Neural crest cell (in vitro differentiated cells): Measurements from ENCODE around the gene HSPA1A. TPM values are rescaled to one million over a fixed set of nuclear protein-coding genes. Genes with fewer than 3 reads are reported as not detected.
"Not testable (repeated sequence)": the region's sequence is repeated elsewhere in the genome, so short reads cannot be mapped to it uniquely, and the experiment has no call there.

Experiments
- DNase-seq: peaks from one replicate; pipeline ENCODE4 v3.0.0; 2021; ENCODE audit warnings: low read depth, mixed read lengths, low spot score
- H3K27ac Mint-ChIP-seq: one replicate; pipeline ENCODE4 v1.8.0; 2021; ENCODE audit warnings: mild to moderate bottlenecking, mixed read lengths; ENCODE audit not compliant: unreplicated experiment
- H3K27me3 Mint-ChIP-seq: 2 replicates; pipeline ENCODE4 v1.8.0; 2021; ENCODE audit warnings: low read depth, mild to moderate bottlenecking, mixed read lengths
- H3K36me3 Mint-ChIP-seq: 2 replicates; pipeline ENCODE4 v1.8.0; 2021; ENCODE audit warnings: low read depth, mild to moderate bottlenecking, mixed read lengths
- H3K4me1 Mint-ChIP-seq: 2 replicates; pipeline ENCODE4 v1.8.0; 2021; ENCODE audit warnings: mixed read lengths
- H3K4me3 Mint-ChIP-seq: one replicate; pipeline ENCODE4 v1.8.0; 2021; ENCODE audit warnings: mild to moderate bottlenecking, mixed read lengths
- H3K9me3 Mint-ChIP-seq: 2 replicates; pipeline ENCODE4 v1.8.0; 2021; ENCODE audit warnings: mixed read lengths
- total RNA-seq: library from RNA; stranded (reverse); gene quantifications from 2 replicates; pipeline ENCODE4 v1.2.1, GENCODE V29; 2021
- TF ChIP-seq, protein P1 (sequence below): fragments of 200-600 bp; sonication (generic); conservative IDR thresholded peaks from 2 replicates; pipeline ENCODE4 v1.5.0; 2021; ENCODE audit warnings: antibody characterized with exemption, mild to moderate bottlenecking

HSPA1A gene
- total RNA-seq, 1 donor from 2014 or later: 72.3 TPM

DNA sequence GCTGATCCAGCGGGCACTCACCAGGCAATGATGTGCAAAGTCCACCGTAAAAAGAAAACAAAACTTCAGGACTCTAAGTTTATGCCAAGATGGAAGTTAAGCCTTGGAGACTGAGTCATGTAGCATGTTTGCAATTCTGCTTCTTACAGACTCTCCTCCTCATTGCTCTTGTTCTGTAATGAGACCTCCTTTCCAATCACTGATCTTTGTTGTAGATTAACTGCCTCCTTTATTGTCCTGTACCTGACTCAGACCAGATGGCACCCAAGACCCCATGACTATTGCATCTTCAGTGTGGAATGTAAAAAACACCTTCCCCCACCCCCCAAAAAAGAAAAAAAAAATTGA is 36.1 kb downstream of the HSPA1A start:
- DNase-seq: no peak
- peak overlapping the region; percentile 78 for H3K27ac Mint-ChIP-seq
- H3K27me3 Mint-ChIP-seq: no peaks in the 10 kb centered on the region
- peaks cover 4% of the 10 kb centered on the region for H3K4me1 Mint-ChIP-seq
- no peaks in the 10 kb centered on the region for H3K9me3 Mint-ChIP-seq
- TF ChIP-seq, protein P1, sequence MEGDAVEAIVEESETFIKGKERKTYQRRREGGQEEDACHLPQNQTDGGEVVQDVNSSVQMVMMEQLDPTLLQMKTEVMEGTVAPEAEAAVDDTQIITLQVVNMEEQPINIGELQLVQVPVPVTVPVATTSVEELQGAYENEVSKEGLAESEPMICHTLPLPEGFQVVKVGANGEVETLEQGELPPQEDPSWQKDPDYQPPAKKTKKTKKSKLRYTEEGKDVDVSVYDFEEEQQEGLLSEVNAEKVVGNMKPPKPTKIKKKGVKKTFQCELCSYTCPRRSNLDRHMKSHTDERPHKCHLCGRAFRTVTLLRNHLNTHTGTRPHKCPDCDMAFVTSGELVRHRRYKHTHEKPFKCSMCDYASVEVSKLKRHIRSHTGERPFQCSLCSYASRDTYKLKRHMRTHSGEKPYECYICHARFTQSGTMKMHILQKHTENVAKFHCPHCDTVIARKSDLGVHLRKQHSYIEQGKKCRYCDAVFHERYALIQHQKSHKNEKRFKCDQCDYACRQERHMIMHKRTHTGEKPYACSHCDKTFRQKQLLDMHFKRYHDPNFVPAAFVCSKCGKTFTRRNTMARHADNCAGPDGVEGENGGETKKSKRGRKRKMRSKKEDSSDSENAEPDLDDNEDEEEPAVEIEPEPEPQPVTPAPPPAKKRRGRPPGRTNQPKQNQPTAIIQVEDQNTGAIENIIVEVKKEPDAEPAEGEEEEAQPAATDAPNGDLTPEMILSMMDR: no peak
- peaks cover 13% of the 10 kb centered on the region for H3K36me3 Mint-ChIP-seq
- H3K4me3 Mint-ChIP-seq: peak overlapping the region; percentile 1

DNA sequence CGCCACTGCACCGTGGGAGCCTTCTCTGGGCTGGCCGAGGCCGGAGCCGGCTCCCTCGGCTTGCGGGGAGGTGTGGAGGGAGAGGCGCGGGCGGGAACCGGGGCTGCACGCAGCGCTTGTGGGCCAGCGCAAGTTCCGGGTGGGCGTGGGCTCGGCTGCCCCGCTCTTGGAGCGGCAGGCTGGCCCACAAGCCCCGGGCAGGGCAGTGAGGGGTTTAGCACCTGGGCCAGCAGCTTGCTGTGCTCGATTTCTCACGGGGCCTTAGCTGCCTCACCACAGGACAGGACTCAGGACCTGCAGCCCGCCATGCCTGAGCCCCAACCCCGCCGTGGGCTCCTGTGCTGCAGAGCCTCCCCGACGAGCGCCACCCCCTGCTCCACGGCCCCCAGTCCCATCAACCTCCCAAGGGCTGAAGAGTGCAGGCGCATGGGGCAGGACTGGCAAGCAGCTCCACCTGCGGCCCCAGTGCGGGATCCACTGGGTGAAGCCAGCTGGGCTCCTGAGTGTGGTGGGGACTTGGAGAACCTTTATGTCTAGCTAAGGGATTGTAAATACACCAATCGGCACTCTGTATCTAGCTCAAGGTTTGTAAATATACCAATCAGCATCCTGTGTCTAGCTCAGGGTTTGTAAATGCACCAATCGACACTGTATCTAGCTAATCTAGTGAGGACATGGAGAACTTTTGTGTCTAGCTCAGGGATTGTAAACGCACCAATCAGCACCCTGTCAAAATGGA is 36.8 kb downstream of the HSPA1A start:
- peak overlapping the region; percentile 15 for H3K4me3 Mint-ChIP-seq
- H3K27me3 Mint-ChIP-seq, DNase-seq, H3K9me3 Mint-ChIP-seq, H3K4me1 Mint-ChIP-seq, H3K27ac Mint-ChIP-seq: not testable (repeated sequence)
- H3K36me3 Mint-ChIP-seq: peaks cover 13% of the 10 kb centered on the region

DNA sequence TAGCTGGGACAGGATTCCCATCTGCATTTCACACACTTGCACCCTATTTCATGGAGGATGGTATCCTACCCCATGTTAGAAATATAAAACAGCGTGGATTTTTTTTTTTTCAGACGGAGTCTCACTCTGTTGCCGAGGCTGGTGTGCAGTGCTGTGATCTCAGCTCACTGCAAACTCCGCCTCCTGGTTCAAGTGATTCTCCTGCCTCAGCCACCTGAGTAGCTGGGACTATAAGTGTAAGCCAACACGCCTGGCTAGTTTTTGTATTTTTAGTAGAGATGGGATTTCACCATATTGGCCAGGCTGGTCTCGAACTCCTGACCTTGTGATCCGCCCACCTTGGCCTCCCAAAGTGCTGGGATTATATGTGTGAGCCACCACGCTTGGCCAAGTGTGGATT is 42.4 kb downstream of the HSPA1A start:
- peak overlapping the region; percentile 1 for H3K4me3 Mint-ChIP-seq
- H3K27me3 Mint-ChIP-seq, H3K9me3 Mint-ChIP-seq: not testable (repeated sequence)

DNA sequence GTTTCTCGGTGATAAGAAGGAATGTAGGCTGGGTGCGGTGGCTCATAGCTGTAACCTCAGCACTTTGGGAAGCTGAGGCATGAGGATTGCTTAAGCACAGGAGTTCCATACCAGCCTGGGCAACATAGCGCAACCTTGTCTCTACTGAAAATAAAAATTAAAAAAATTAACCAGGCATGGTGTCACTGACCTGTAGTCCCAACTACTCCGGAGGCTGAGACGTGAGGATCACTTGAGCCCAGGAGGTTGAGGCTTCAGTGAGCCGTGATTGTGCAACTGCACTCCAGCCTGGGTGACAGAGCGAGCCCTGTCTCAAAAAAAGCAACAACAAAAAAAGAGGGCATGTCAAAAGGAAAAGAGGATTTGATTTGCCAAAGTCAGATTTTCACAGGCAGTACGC is 43.4 kb downstream of the HSPA1A start:
- Mint-ChIP-seq H3K4me1 (peaks cover 18% of the 10 kb centered on the region), H3K36me3 (peaks cover 14% of the 10 kb centered on the region), H3K27ac (no peak overlapping the region), H3K27me3 (no peaks in the 10 kb centered on the region), H3K9me3 (no peaks in the 10 kb centered on the region), H3K4me3 (peak overlapping the region; percentile 41)
- DNase-seq: no peak
- TF ChIP-seq, protein P1: no peak

More for the DNA sequence above, 42.4 kb downstream of the HSPA1A start:
- H3K36me3 Mint-ChIP-seq: peaks cover 17% of the 10 kb centered on the region
- H3K27ac Mint-ChIP-seq, DNase-seq: not testable (repeated sequence)
- H3K4me1 Mint-ChIP-seq: peaks cover 12% of the 10 kb centered on the region

DNA sequence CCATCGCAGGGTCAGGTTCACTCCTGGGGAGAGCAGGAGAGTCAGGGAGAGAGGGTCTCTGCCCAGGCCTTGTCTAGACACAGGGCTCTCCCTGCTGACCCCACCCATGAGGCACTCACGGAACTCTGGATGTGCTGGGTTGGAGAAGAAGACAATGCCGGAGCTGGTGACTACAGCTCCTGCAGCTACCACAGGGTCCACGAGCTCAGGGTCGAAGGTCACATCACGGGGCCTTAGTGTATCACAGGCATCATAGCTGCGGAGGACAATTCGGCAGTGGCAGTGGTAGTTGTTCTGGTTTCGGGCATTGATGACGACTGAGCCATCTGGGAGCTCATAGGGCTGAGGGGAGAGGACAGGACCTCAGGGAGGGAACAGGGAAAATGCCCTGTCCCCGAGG is 44.6 kb downstream of the HSPA1A start:
- DNase-seq: no peak
- Mint-ChIP-seq H3K4me1 (peaks cover 26% of the 10 kb centered on the region), H3K4me3 (peak overlapping the region; percentile 75), H3K9me3 (no peaks in the 10 kb centered on the region), H3K27me3 (no peaks in the 10 kb centered on the region), H3K27ac (no peak overlapping the region), H3K36me3 (peaks cover 14% of the 10 kb centered on the region)
- TF ChIP-seq, protein P1: no peak

DNA sequence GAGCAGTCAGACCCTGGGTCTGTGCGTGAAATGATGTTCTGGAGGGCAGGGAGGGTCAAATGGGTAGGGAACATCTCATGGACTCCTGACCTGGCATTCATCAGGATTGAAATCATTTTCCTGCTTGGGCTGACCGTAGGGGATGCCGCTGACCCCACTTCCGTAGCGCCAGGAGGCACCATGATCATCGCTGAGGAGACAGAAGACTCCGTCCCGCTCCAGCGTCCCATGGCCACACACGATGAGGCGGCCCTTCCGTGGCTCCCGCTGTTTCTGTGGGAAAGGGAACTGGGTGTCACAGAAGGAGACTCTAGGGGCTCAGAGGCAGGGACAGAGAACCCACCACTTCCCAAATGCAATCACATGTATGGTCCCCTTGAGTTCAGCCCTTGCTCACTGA is 45.0 kb downstream of the HSPA1A start:
- no peak overlapping the region for H3K27ac Mint-ChIP-seq
- H3K36me3 Mint-ChIP-seq: peaks cover 12% of the 10 kb centered on the region
- peaks cover 30% of the 10 kb centered on the region for H3K4me1 Mint-ChIP-seq
- TF ChIP-seq, protein P1: no peak
- no peaks in the 10 kb centered on the region for H3K27me3 Mint-ChIP-seq
- no peaks in the 10 kb centered on the region for H3K9me3 Mint-ChIP-seq
- DNase-seq: no peak
- H3K4me3 Mint-ChIP-seq: peak overlapping the region; percentile 75
